Hepatocyte (in vitro differentiated cells): ENCODE data around the gene NTSR2. TPM values are rescaled to one million over a fixed set of nuclear protein-coding genes. Genes with fewer than 3 reads are reported as not detected.

Source experiments
- DNase-seq: peaks from one replicate; pipeline ENCODE4 v3.0.0-alpha.2; 2016; ENCODE audit warnings: low spot score
- H2AFZ ChIP-seq: fragments of 200-600 bp; sonication (generic); 2 replicates; pipeline ENCODE4 v1.6.0; 2016; ENCODE audit warnings: antibody characterized with exemption, mild to moderate bottlenecking
- H3K27ac ChIP-seq: fragments of 200-600 bp; sonication (generic); 2 replicates; pipeline ENCODE4 v1.5.1; 2016; ENCODE audit warnings: mild to moderate bottlenecking
- H3K27me3 ChIP-seq: fragments of 200-600 bp; sonication (generic); 2 replicates; pipeline ENCODE4 v1.6.1; 2016
- H3K36me3 ChIP-seq: fragments of 200-600 bp; sonication (generic); replicated peaks from 2 replicates; pipeline ENCODE4 v1.5.1; 2016; ENCODE audit warnings: low read depth; ENCODE audit not compliant: insufficient read depth
- H3K4me1 ChIP-seq: fragments of 200-600 bp; sonication (generic); 2 replicates; pipeline ENCODE4 v1.5.1; 2016; ENCODE audit warnings: mild to moderate bottlenecking, moderate library complexity; ENCODE audit not compliant: insufficient read depth
- H3K4me2 ChIP-seq: fragments of 200-600 bp; sonication (generic); 2 replicates; pipeline ENCODE4 v1.6.0; 2016
- H3K4me3 ChIP-seq: fragments of 200-600 bp; sonication (generic); 2 replicates; pipeline ENCODE4 v1.5.1; 2016; ENCODE audit warnings: mild to moderate bottlenecking
- H3K79me2 ChIP-seq: fragments of 200-600 bp; sonication (generic); 2 replicates; pipeline ENCODE4 v1.6.0; 2017; ENCODE audit warnings: mild to moderate bottlenecking
- H3K9me2 ChIP-seq: fragments of 200-600 bp; sonication (generic); replicated peaks from 2 replicates; pipeline ENCODE4 v1.6.0; 2017; ENCODE audit warnings: mild to moderate bottlenecking; ENCODE audit not compliant: insufficient read depth
- H3K9me3 ChIP-seq: fragments of 200-600 bp; sonication (generic); 2 replicates; pipeline ENCODE4 v1.5.1; 2016; ENCODE audit warnings: low read depth, mild to moderate bottlenecking
- H4K20me1 ChIP-seq: fragments of 200-600 bp; sonication (generic); 2 replicates; pipeline ENCODE4 v1.6.0; 2016; ENCODE audit warnings: mild to moderate bottlenecking; ENCODE audit not compliant: insufficient read depth, poor library complexity, severe bottlenecking
- EZH2 ChIP-seq: fragments of 200-600 bp; sonication (generic); IDR thresholded peaks from 2 replicates; pipeline ENCODE4 v1.6.1; 2016; ENCODE audit warnings: antibody characterized with exemption, mild to moderate bottlenecking, borderline replicate concordance
- EZH2phosphoT487 ChIP-seq: fragments of 200-600 bp; sonication (generic); IDR thresholded peaks from one replicate; pipeline ENCODE4 v1.6.1; 2018; ENCODE audit warnings: antibody characterized with exemption, mild to moderate bottlenecking, low read depth, moderate library complexity; ENCODE audit not compliant: unreplicated experiment, severe bottlenecking
- WGBS: methylation state at CpG from one replicate; pipeline ENCODE4 v1.1.6; 2016; ENCODE audit warnings: low lambda C conversion rate; ENCODE audit errors: missing lambda C conversion rate; 5-methylcytosine and 5-hydroxymethylcytosine counted together
- polyA plus RNA-seq: library from polyadenylated mRNA; unstranded; fragments of >200 nt; fragmentation: Nextera tagmentation; extraction: Ambion mirVana; gene quantifications from 2 replicates; pipeline ENCODE4 v1.2.1, GENCODE V29; 2016
- total RNA-seq: library from RNA; depleted of rRNA; stranded (reverse); fragments of >200 nt; gene quantifications from 2 replicates; pipeline ENCODE4 v1.2.3, GENCODE V29; 2014
- TF ChIP-seq, protein P1 (sequence below): fragments of 200-600 bp; sonication (generic); IDR thresholded peaks from 2 replicates; pipeline ENCODE4 v1.5.1; 2016; ENCODE audit warnings: antibody characterized with exemption, mild to moderate bottlenecking; ENCODE audit not compliant: poor library complexity

The NTSR2 gene
- total and polyA plus RNA-seq, 2 experiments from 2014 or later, result 0.28 TPM; not detected in 1

DNA sequence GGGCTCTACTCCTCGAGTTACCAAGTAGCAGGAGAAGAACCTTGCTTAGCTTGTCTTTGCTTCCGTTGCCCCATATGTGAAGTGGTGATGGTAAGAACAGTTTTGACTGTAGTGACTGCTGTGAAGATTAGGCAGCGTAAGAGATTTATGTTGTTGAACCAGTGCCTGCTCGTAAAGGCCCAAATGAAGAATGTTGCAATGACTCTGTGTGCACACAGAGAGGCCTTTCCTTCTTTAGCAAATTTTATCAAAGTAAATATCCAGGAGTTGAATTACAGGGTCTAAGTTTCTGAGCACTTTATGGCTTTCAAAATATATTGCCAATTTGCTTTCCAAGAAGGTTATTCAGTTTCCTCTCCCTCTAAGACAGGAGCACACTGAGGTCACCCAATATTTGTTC is 14.5 kb downstream of the NTSR2 start:
- H3K4me2 ChIP-seq, result no peak overlapping the region
- no peak overlapping the region for H2AFZ ChIP-seq
- WGBS, result 30% methylated on average over 4 of the region's 4 CpGs
- peaks cover 6% of the 10 kb centered on the region for H3K4me1 ChIP-seq
- no peaks in the 10 kb centered on the region for H3K79me2 ChIP-seq
- no peaks in the 10 kb centered on the region for H3K9me2 ChIP-seq
- H3K27ac ChIP-seq, result no peak overlapping the region
- no peaks in the 10 kb centered on the region for H3K9me3 ChIP-seq
- no peaks in the 10 kb centered on the region for H3K36me3 ChIP-seq
- DNase-seq, result peak; percentile 39
- H3K4me3 ChIP-seq, result no peak overlapping the region
- H3K27me3 ChIP-seq, result no peaks in the 10 kb centered on the region
- H4K20me1 ChIP-seq, result no peaks in the 10 kb centered on the region
- TF ChIP-seq EZH2 (no peak), EZH2phosphoT487 (peak; percentile 50)
- TF ChIP-seq, protein P1, sequence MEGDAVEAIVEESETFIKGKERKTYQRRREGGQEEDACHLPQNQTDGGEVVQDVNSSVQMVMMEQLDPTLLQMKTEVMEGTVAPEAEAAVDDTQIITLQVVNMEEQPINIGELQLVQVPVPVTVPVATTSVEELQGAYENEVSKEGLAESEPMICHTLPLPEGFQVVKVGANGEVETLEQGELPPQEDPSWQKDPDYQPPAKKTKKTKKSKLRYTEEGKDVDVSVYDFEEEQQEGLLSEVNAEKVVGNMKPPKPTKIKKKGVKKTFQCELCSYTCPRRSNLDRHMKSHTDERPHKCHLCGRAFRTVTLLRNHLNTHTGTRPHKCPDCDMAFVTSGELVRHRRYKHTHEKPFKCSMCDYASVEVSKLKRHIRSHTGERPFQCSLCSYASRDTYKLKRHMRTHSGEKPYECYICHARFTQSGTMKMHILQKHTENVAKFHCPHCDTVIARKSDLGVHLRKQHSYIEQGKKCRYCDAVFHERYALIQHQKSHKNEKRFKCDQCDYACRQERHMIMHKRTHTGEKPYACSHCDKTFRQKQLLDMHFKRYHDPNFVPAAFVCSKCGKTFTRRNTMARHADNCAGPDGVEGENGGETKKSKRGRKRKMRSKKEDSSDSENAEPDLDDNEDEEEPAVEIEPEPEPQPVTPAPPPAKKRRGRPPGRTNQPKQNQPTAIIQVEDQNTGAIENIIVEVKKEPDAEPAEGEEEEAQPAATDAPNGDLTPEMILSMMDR, result no peak

DNA sequence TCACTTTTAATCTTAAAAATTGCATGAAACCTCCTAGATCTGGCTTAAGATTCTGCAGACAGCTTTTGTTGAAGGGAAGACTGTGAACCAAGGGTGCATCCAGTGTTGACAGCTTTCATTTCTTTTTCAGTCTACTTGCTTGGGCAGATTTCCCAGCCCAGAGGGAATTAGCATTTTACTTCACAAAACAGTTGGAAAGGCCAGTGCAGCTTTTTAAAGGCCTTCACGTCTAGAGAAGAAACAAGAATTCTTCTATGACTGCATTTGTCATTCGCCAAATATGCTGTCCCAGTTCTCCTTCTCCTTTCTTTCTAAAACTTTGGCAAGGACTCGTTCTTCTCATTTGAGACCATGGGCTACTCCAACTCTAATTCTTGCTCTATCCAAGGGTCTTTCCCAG is 17.4 kb downstream of the NTSR2 start:
- H3K79me2 ChIP-seq, result no peaks in the 10 kb centered on the region
- no peak overlapping the region for H2AFZ ChIP-seq
- H3K4me3 ChIP-seq, result no peak overlapping the region
- 79% methylated on average over 3 of the region's 3 CpGs for WGBS
- H3K9me2 ChIP-seq, result no peaks in the 10 kb centered on the region
- H3K9me3 ChIP-seq, result no peaks in the 10 kb centered on the region
- TF ChIP-seq, protein P1, result no peak
- TF ChIP-seq EZH2phosphoT487, result no peak
- no peak for TF ChIP-seq EZH2
- no peak for DNase-seq
- peaks cover 6% of the 10 kb centered on the region for H3K4me1 ChIP-seq
- H3K36me3 ChIP-seq, result no peaks in the 10 kb centered on the region
- H3K4me2 ChIP-seq, result no peak overlapping the region
- H3K27me3 ChIP-seq, result no peaks in the 10 kb centered on the region
- no peak overlapping the region for H3K27ac ChIP-seq
- H4K20me1 ChIP-seq, result no peaks in the 10 kb centered on the region

DNA sequence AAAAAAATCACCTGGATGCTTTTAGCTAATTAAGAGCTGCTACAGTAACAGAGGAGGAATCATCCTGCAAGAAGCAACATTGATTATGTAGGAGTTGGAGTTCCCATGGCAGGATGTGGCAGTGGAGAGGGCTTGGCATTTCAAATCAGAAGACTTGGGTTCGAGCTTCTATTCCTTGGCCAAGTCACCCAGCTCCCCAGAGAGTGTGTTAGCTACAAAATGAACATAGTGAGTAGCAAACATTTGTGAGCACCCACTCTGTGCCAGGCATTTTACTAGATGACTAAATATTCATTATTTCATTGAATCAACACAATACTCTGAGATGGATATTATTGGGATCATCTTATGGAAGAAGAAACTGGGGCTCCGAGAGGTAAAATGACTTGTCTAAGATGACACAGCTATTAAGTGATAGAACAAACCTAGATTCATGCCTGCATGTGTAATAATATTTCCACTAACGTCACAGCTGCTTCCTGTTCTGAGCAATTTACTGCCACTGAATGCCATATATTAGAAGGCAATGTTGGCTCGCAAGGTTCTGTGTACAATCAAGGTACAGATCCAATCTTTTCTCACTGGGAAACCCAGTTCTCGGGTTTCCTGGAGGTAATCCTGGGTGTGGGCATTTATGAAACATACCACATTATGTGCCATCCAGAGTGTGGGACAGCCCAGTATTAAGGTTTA is 18.0 kb downstream of the NTSR2 start:
- 91% methylated on average over 5 of the region's 5 CpGs for WGBS
- Histone ChIP-seq H3K4me1 (peaks cover 6% of the 10 kb centered on the region), H4K20me1 (no peaks in the 10 kb centered on the region), H2AFZ (no peak overlapping the region), H3K9me2 (no peaks in the 10 kb centered on the region), H3K27me3 (no peaks in the 10 kb centered on the region), H3K4me2 (no peak overlapping the region), H3K27ac (no peak overlapping the region), H3K4me3 (no peak overlapping the region), H3K9me3 (no peaks in the 10 kb centered on the region), H3K36me3 (no peaks in the 10 kb centered on the region), H3K79me2 (no peaks in the 10 kb centered on the region)
- no peak for TF ChIP-seq EZH2
- TF ChIP-seq EZH2phosphoT487, result no peak
- TF ChIP-seq, protein P1, result no peak
- no peak for DNase-seq

DNA sequence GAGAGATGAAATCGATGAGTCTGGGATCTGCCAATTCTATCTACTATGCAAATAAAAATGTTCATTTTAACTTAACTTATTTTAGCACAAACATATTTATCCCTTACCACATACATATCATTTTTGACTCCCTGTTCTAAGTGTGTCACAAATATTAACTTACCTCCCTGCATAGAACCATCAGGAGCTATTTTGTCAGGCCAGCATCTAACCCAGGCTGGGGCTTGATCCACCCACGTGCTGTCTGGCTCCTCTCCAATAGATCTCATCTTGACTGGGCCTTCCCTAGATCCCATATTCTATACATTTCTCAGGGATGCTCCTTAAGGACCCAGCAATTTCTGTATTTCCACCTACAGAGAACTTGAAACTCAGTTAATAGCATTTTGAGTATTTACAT is 20.9 kb downstream of the NTSR2 start:
- no peaks in the 10 kb centered on the region for H3K79me2 ChIP-seq
- no peak overlapping the region for H3K4me2 ChIP-seq
- H3K9me3 ChIP-seq, result no peaks in the 10 kb centered on the region
- H4K20me1 ChIP-seq, result no peaks in the 10 kb centered on the region
- DNase-seq, result no peak
- H3K27ac ChIP-seq, result no peak overlapping the region
- no peaks in the 10 kb centered on the region for H3K27me3 ChIP-seq
- H3K36me3 ChIP-seq, result no peaks in the 10 kb centered on the region
- no peaks in the 10 kb centered on the region for H3K9me2 ChIP-seq
- TF ChIP-seq, protein P1, result no peak
- TF ChIP-seq EZH2, result no peak
- TF ChIP-seq EZH2phosphoT487, result no peak
- no peak overlapping the region for H3K4me3 ChIP-seq
- H2AFZ ChIP-seq, result no peak overlapping the region
- no peaks in the 10 kb centered on the region for H3K4me1 ChIP-seq
- WGBS, result 78% methylated on average over 2 of the region's 2 CpGs
